HG02642 (cell line): ENCODE results near the gene MYO1B.

Source experiments
- ATAC-seq: cut with Tn5 transposase; IDR thresholded peaks from one replicate; pipeline ENCODE4 v1.9.1; 2021; ENCODE audit warnings: mild to moderate bottlenecking; ENCODE audit not compliant: unreplicated experiment, poor library complexity

The MYO1B gene

DNA sequence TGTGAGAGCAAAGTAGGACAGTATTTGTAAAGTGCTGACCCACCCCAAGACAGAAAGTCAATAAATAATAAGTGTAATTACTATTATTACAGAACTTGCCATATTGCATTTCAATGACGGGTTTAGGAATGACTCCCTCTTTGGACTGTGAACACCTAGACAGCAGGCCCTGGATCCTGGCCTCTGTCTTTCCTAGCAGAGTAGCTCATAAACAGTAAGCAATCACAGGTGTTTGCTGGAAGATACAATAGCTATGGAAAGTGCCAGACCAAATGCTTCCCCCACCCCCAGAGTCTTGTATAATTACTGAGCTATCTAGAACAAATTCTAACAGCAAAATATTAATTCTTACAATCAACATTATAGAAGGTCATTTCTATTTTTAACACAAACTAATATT is 20.1 kb upstream of the MYO1B start:
- no peak for ATAC-seq

DNA sequence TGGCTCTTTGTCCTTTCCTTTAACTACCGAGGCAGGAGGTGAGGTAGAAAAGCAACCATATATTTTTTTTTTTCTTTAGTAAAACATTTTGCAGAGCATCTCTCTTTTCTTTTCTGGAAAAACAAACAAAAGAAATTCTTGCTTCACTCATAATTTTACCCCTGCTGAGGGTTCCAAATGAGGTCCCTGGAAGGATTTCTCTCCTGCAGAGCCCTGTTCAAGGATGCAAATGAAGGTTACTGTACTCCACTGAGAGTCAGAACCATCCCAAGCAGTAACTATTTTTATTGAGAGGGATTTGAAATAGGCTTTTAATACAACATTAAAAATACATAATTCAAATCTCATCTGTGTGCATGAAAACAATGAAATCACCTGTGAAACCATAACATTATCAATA is 19.5 kb upstream of the MYO1B start:
- ATAC-seq, result no peak

DNA sequence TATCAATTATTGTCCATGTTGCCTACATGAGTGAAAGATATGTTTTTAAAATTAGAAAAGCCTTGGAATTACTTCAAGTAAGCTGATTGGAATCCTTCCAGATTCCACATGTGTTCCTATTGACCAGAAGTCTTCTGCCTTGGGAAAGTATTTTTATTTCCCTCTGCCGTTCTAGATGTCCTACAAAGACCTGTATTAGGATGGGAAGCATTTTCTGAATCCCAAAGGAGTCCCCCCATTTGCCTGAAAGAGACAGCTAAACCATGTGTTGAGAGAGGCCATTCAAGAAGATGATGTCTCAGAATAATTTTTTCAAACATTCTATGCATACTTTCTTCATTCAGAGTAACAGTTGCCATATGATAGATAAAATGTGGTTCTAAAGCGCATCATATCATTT is 19.0 kb upstream of the MYO1B start:
- no peak for ATAC-seq

DNA sequence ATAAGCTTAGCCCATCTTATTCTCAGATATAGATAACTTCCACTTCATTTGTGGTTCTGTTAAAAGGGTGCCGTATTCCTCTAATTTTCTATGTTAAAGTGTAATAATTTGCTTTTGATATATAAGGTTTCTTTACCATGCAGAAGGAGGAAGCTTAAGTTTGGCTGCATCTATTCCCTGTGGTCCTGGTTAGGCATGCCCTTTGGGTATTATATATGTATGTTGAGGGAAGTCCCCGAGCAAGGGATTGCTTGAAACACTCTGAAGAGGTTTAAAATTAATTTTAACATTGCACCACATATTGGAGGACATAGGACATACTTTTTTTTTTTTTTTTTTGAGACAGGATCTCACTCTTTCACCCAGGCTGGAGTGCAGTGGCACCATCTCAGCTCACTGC is 16.9 kb upstream of the MYO1B start:
- no peak for ATAC-seq

DNA sequence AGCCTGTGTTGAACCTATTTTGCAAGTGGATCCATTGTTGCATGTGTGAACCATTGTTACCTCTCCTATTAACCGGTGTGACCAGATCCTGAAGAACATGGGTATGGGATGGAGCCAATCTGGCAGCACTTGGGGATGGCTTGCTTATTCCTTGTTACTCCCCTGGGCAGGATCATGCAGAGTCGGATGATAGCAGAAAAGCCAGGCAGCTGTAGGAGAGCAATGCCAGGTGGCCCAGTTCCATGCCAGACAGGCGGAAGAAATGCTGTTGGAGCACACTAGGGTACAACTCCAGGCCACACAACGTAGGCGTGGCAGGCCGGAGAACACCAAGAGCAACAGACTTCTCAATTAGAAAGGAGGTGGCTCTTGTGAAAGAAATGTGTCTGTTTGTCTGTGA is 16.3 kb upstream of the MYO1B start:
- no peak for ATAC-seq

DNA sequence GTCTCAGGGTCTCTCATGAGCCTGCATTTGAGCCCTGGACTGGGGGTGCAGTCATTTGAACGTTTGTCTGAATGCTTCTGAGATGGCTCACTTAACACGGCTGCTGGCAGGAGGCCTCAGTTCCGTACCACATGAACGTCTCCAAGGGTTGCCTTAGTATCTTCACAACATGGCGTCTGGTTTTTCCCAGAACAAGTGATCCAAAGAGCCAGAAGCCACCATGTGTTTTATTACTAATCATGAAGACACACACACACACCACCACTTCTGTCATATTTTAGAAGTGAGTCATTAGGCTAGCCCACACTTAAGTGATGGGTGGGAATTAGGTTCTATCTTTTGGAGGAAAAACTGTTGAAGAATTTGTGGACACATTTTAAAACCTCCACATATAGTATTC is 15.0 kb upstream of the MYO1B start:
- no peak for ATAC-seq

DNA sequence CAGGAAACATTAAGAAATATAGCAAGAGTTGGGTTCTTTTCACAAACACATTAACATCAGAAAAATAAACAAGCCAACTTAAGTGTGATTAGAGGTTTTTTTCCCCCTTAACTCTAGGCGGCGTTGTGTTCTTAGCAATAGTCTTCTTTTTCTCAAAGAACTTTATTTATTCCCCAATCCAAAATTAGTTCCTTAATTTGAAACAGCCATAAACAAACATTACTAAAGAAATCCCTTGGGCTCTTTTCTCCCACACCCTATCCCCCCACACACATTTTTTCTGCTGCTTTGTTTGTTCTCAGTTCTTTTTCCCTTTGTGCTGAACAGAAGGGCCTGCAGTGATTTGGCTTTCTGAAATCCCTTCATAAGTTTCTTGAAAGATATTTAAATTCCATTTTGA is 13.2 kb upstream of the MYO1B start:
- no peak for ATAC-seq

DNA sequence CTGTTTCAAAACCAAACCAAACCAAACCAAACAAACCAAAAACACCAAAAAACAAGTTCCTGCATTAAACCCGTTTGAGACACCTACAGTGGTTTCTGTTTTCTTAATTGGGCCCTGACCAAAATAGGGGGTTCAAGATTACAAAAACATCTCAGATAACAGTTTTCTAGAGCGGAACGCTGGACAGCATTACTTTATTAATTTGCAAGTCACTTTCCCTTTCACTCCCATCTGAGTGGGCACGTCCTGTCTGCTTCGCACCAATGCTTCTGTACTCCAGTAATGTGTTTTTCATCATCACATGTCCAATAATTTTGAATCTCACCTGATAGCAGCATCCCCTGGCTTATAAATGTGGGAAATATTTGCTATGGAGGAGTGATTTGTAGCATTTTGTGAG is 11.7 kb upstream of the MYO1B start:
- ATAC-seq, result no peak

DNA sequence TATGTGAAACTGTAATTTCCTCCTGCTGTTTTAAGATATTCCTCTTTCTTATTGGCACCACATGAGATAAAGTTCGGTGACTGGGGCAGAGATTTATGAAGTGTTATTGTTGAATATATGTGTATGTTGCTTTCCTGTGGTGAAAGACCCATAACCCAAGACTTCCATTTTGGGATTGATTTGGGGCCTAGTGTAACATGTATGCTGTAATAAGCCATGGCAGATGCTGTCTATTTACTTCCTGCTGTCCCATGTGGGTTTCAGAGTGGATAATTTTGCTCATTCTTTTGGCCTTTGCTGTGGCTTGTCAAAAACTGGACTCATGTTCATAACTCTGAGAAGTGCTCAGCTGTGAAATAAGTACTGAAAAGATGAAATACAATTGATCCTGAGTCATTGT is 10.8 kb upstream of the MYO1B start:
- no peak for ATAC-seq

DNA sequence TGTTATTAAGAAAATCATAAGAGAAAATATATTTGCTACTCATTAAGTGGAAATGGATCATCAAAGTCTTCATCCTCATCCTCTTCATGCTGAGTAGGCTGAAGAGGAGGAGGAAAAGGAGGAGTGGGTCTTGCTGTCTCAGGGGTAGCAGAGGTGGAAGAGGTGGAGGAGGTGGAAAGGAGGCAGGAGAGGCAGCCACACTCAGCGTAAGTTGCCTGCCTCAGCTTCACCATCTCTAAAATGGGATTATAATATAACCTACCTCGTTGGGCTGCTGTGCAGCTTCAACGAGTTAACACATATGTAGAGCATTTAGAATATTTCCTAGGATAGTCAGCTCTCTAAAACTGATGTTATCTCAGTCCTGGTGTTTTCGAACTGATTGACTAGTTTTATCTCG is 4.3 kb upstream of the MYO1B start:
- ATAC-seq, result no peak

DNA sequence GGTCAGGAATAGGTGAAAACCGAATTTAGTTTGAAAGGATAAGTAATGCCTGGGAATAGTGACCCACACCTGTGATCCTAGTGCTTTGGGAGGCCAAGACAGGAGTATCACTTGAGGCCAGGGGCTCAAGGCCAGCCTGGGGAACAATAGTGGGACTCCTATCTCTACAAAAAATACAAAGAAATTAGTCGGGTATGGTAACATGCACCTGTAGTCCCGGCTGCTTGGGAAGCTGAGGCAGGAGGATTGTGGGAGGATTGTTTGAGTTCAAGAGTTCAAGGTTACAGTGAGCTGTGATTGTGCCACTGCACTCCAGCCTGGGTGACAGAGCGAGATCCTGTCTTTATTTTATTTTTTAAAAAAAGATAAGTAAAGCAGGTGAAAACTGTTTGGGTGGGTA is 3.8 kb upstream of the MYO1B start:
- ATAC-seq, result no peak

DNA sequence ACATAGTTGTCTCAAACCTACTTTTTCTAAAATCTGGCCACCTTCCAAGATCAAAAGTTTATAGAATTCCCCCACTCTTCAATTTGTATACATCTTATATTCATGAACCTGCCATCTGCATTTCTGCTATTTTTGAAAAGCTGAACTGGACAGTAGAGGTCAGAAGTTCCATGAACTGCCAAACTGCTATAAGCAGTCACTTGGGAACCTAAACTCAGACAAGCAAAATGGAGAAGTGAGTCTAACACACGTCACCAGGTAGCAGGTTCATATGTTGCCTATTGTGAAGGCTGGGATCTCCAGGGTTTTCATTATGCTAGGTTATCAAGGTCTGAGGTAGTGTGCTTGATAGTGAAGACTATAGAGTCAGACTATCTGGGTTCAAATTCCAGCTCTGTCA is 2.0 kb upstream of the MYO1B start:
- ATAC-seq, result no peak

DNA sequence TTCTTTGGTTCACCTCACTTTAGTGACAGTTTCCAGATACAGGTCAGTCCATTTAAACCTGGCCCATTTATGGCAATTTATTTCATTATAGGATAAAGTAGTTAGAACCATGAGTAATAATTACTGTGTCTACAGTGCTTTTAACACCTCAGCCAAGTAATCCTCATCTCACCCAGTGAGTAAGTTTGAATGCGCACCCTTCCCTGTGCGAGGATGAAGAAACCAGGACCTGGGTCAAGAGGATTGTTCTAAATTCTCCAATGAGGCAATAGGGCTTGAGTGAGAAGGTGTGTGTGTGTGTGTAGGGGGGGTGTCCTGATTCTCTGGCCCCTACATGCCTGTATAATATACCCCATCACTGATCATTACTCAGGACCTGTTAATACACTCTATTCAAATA is 854 bp upstream of the MYO1B start:
- ATAC-seq, result no peak

DNA sequence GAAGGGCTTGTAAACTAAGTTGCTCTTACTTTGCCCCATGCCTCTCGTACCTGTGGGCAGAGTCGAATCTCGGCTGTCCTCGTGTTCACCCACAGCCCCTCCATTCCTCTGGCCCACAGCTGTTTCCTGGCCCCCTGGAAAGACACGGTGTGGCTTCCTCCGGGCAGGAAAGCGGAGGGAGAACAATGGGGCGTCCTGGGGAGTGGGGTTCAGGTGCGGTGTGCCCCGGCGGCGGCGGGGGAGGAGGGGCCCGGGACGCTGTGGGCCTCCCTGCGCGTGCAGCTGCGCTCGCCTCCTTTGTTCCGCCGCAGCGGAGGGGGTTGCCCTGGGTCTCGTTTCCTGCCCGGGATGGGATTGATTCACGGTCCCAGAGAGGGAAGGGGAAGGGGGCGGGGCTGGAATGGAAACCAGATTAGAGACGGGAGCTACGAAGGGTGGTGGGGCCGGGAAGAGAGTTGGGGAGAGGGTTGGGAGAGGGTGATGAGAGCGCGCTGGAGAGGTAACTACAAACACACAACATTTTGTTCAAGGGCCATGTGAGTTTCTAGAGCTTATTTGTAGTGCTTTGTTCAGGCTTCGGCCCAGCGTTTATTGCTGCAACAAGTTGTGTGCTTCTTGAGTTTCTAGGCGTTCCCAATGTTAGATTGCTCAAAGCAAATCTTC is 796 bp downstream of the MYO1B start:
- peak; percentile 18 for ATAC-seq

DNA sequence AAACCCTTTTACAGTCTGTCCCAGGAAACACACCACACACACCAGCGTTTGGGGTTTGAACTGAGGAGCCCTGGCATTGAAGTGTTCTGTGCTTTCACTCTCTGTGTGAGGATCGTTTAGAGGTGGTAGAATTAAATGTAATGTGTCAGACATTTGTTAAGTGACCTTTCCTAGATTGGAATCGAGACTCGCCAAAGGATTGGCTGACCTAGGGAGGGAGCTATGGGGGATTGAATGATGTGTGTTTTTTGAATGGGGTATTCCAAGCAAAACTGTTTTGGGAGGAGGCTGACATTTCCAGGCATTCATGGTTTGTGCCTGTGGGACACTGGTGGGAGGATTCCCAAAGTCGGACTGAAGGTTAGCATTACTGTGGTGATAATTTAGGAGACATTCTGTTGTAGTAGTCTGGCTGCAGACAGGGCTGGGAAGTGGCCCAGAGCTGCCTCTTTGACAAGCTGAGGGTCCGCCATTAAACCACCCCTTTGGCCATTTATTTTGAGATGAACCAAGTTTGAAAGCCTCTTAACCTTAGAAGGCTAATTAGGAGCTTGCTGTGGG is 1.7 kb downstream of the MYO1B start:
- ATAC-seq, result no peak

DNA sequence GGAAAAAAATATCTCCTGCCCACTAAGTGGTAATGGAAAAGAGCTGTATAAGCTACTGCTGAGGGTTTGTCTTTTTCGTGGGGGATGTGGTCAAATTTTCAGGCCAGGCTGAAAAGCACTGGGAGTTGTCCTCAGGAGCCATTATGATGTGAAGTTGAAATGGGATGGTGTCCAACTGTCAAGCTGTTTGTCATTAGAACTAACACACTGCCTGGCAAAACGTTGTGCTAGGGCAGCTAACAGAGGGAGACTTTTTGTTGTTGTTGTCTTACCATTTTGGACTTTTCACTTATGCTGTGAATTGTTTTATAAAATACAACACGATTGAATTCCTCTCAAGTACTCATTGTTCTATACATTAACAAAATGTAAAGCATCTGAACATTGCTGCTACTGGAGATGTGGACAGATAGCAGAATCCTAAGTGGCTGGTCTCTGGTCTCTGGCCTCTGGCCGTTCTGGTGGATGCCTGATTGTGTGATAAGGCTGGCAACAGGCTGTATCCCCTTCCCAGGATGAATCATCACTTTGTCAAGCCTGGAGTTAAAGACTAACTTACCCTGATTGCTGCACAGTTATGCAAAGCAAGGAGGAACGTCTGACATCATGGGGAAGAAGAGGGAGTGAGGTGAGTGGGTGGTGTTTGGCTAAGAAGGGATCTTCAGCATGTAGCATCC is 2.3 kb downstream of the MYO1B start:
- peak; percentile 45 for ATAC-seq

DNA sequence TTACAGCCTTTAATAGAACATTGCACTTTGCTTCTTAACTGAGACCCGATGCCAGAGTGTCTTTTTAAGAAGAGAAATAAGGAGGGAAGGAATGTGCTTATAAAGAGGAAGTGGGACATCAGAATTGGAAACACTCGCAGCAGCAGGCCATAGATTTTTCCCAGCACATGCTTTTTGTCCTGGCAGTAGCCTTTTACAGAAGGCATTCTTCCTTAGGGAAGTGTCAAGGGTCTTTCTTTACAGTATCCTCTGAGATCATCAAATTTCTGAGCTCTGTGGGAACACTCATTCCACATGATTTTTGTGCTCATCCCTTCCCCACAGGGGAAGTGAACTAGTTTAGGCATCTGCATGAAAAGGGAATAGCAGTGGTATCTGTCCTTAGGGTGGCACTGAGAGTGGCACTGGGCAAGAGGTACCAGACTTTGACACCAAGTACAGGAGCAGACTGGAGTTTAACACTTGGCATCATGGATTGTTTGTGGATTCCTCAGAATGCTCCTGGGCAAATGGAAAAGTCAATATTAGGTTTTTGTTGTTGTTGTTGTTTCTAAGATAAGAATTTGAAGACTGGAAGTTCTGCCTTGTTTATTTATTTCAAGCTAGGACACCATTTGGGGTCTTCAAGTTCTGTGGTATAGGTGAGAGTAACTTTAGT is 4.1 kb downstream of the MYO1B start:
- no peak for ATAC-seq

DNA sequence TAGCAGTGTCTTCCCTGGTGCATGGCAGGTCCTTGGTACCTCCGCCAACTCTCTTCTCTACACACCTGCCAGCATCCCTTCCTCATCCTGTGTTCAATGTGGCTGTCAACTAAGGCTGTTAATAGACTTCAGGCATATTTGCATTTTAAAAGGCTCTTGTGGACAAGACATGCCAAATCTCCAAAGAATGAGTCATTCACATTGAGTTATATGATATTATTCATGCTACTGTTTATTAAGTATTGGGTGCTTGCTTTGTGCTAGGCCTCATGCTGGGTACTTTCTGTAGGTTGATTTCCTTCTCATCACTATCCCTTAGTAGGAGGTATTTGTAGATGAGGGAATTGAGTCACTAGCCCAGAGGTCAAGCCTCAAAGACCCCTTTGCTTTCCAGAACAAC is 5.2 kb downstream of the MYO1B start:
- no peak for ATAC-seq

DNA sequence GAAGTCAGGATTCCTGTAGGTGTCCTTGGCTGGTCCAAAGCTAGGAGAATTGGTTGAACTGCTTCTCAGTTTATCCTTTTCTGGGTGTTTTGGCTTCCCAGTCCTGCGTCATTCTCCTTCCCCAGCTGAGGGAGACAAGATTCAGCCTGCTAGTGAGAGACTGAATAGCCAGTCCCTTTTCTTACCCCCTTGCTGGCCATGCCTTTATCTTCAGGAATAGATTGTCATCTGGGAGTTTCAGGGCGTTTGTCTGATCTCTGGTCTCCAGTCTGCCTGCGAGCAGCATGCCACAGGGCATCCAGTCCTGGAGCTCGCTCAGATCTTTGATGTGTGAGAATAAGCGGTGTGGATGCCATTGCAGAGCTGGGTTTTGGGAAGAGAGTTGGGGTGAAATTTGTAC is 5.8 kb downstream of the MYO1B start:
- no peak for ATAC-seq

DNA sequence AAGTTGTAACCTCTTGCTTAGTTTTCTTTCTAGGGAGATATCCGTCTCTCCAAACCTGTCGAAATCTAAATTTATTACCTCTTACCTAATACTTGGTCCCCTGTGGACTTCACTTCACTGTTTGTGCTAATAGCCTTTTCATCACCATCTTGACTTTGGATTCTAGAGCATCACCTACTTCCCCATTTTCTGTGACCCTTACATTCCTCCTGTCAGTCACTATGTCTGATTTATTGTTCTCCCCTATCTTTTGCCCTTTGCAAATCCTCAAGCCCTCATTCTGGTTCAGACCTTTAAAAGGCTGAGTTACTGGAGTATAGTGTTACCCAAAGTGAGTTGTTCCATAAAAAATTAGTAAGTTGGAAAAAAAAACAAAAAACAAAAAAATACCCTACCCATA is 7.5 kb downstream of the MYO1B start:
- ATAC-seq, result no peak

DNA sequence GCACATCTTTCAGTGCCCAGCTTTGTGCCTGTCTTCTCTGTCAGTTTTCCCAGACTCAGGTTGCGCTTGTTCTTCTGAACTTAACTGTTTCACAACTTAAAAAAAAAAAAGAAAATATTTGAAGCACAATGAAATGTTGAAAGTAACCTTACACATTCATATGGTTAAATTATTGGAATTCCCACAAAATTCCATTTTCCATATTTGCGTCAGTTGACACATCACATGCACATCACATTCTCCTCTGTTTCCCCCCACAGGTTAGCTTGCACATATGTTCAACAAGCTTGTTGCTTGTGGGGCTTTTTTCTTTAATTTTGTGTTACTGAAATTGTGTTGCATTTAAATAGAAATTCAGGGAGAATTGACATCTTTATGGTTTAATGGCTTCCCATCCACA is 8.3 kb downstream of the MYO1B start:
- ATAC-seq, result no peak

DNA sequence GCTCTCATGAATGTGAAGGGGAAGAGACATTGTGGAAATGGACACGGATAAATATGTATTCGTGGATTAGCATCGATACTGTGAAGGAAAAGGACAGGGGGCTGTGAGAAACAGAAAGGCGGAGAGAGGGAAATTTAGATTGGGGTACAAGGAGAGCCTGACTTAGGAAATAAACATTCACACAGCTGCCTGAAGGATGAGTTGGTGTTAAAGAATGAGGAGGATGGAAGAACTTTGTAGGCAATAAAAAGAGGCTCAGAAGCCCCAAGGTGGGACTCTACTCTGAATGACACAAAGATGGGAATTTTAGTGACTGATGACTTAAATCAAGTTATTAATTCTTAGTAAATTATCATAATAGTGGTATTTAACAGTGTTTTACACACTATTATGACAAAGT is 10.1 kb downstream of the MYO1B start:
- ATAC-seq, result no peak
